SK-N-MC (cell line): Measurements from ENCODE around the gene OR1I1.

ENCODE experiments used
- EZH2 ChIP-seq: fragments of 200-600 bp; sonication (generic); IDR thresholded peaks from one replicate; pipeline ENCODE4 v1.6.1; 2017; ENCODE audit warnings: antibody characterized with exemption
- FOXP2 ChIP-seq: optimal IDR thresholded peaks from 2 replicates; pipeline ENCODE3; 2011; ENCODE audit warnings: mild to moderate bottlenecking, moderate library complexity; ENCODE audit not compliant: insufficient read depth; ENCODE audit errors: extremely low read length, control extremely low read depth
- POLR2AphosphoS5 ChIP-seq: IDR thresholded peaks from 2 replicates; pipeline ENCODE4 v1.6.1; 2012; ENCODE audit warnings: mild to moderate bottlenecking, low read depth, low read length, borderline replicate concordance

GRCh38 chr19:15122331-15123030 is 40.5 kb downstream of the OR1I1 start:
- TF ChIP-seq POLR2AphosphoS5 (no peak), EZH2 (no peak), FOXP2 (no peak)
